H1 (cell line): ENCODE measurements around the gene INHBC. TPM values are rescaled to one million over a fixed set of nuclear protein-coding genes. Genes with fewer than 3 reads are reported as not detected.

Source experiments
- CTCF ChIA-PET: fragments of 300-600 bp; sonication (Branson Sonifier 250); formaldehyde crosslinking; loops from one replicate; lab custom pipeline; 2021; ENCODE audit not compliant: partially characterized antibody; lab: Charles Lee
- POLR2A ChIA-PET: fragments of 300-600 bp; sonication (Branson Sonifier 250); formaldehyde crosslinking; loops from one replicate; lab custom pipeline; 2021; ENCODE audit warnings: inconsistent platforms; ENCODE audit not compliant: partially characterized antibody; lab: Charles Lee
- DNase-seq, 2 experiments: peaks; one replicate each; pipeline versions ENCODE4 v3.0.0 to v3.0.0-alpha.2; 2010 to 2022; ENCODE audit warnings: low spot score in 2 of 2, low read depth in 1 of 2, mixed read lengths in 1 of 2
- FAIRE-seq: peaks from 2 replicates; lab custom pipeline; 2011; peaks lifted over from hg19 to GRCh38; lab: Jason Lieb, UNC
- H2AFZ ChIP-seq: 2 replicates; pipeline ENCODE4 v1.8.1; 2012; ENCODE audit warnings: low read length, inconsistent platforms
- H2AK5ac ChIP-seq: 2 replicates; pipeline ENCODE4 v1.6.1; 2013; ENCODE audit warnings: low read depth, low read length
- H2BK120ac ChIP-seq: replicated peaks from 2 replicates; pipeline ENCODE3; 2013; ENCODE audit warnings: low read depth, low read length, inconsistent platforms
- H2BK12ac ChIP-seq: 2 replicates; pipeline ENCODE4 v1.6.1; 2013; ENCODE audit warnings: low read depth, low read length
- H2BK15ac ChIP-seq: 2 replicates; pipeline ENCODE4 v1.6.1; 2013; ENCODE audit warnings: low read length
- H2BK20ac ChIP-seq: 2 replicates; pipeline ENCODE4 v1.6.1; 2013; ENCODE audit warnings: low read length
- H2BK5ac ChIP-seq: 2 replicates; pipeline ENCODE4 v1.6.1; 2013; ENCODE audit warnings: low read depth, low read length
- H3K14ac ChIP-seq: 2 replicates; pipeline ENCODE4 v1.6.1; 2013; ENCODE audit warnings: inconsistent platforms; ENCODE audit not compliant: insufficient read length
- H3K18ac ChIP-seq: 2 replicates; pipeline ENCODE4 v1.6.1; 2013; ENCODE audit warnings: low read length; ENCODE audit errors: extremely low read depth
- H3K23ac ChIP-seq: 2 replicates; pipeline ENCODE4 v1.6.1; 2013; ENCODE audit warnings: inconsistent platforms; ENCODE audit not compliant: insufficient read length
- H3K23me2 ChIP-seq: 2 replicates; pipeline ENCODE4 v1.6.1; 2013; ENCODE audit warnings: low read depth, low read length
- H3K27ac ChIP-seq: 2 replicates; pipeline ENCODE4 v1.6.1; 2011; ENCODE audit warnings: low read depth, low read length, inconsistent platforms
- H3K27me3 ChIP-seq, 4 experiments: replicated peaks in 1 of 4; 1 replicate in 1 of 4; 2 replicates in 3 of 4; pipeline versions ENCODE4 v1.6.1 to v1.8.1; 2011 to 2013; ENCODE audit warnings: low read length in 3 of 4, mild to moderate bottlenecking in 3 of 4, inconsistent platforms in 2 of 4, mixed read lengths in 2 of 4, moderate library complexity in 1 of 4; ENCODE audit not compliant: control insufficient read depth in 3 of 4, insufficient read depth in 3 of 4; ENCODE audit errors: extremely low read depth in 1 of 4
- H3K36me3 ChIP-seq, 4 experiments: 2 replicates each; pipeline versions ENCODE4 v1.6.1 to v1.8.1; 2011 to 2013; ENCODE audit warnings: mild to moderate bottlenecking in 4 of 4, low read length in 3 of 4, moderate library complexity in 2 of 4, control low read depth in 1 of 4, inconsistent platforms in 1 of 4; ENCODE audit not compliant: insufficient read depth in 4 of 4, control insufficient read depth in 2 of 4
- H3K4ac ChIP-seq: replicated peaks from 2 replicates; pipeline ENCODE3; 2013; ENCODE audit warnings: low read length, low read depth, mixed read lengths, inconsistent platforms; ENCODE audit not compliant: insufficient read length
- H3K4me1 ChIP-seq, 4 experiments: replicated peaks in 1 of 4; 1 replicate in 1 of 4; 2 replicates in 3 of 4; pipeline versions ENCODE4 v1.6.1 to v1.8.1; 2011 to 2013; ENCODE audit warnings: low read length in 3 of 4, inconsistent platforms in 2 of 4, mixed read lengths in 1 of 4; ENCODE audit not compliant: insufficient read depth in 4 of 4, control insufficient read depth in 3 of 4
- H3K4me2 ChIP-seq, 2 experiments: 2 replicates each; pipeline versions ENCODE4 v1.6.1 to v1.8.1; 2011 to 2013; ENCODE audit warnings: low read depth in 2 of 2, low read length in 2 of 2, control low read depth in 1 of 2, inconsistent platforms in 1 of 2, mild to moderate bottlenecking in 1 of 2; ENCODE audit not compliant: insufficient read depth in 1 of 2
- H3K4me3 ChIP-seq, 4 experiments: fragments of 200-600, 300-600 bp in 1 of 4; sonication (generic), shearing (Covaris generic), sonication (Bioruptor Twin) in 1 of 4; 2 replicates each; pipeline versions ENCODE4 v1.5.1 to v1.8.1; 2011 to 2016; ENCODE audit warnings: low read length in 4 of 4, low read depth in 3 of 4, control low read depth in 2 of 4, inconsistent platforms in 2 of 4, mild to moderate bottlenecking in 2 of 4, mixed read lengths in 1 of 4, moderate library complexity in 1 of 4; ENCODE audit not compliant: insufficient read depth in 2 of 4; ENCODE audit errors: extremely low read depth in 1 of 4
- H3K56ac ChIP-seq: replicated peaks from 2 replicates; pipeline ENCODE3; 2013; ENCODE audit warnings: low read depth, mild to moderate bottlenecking, mixed read lengths, low read length, inconsistent platforms; ENCODE audit not compliant: insufficient read length
- H3K79me1 ChIP-seq: 2 replicates; pipeline ENCODE4 v1.6.1; 2013; ENCODE audit warnings: low read depth, low read length, control low read depth
- H3K79me2 ChIP-seq, 2 experiments: 2 replicates each; pipeline versions ENCODE4 v1.6.1 to v1.8.1; 2012 to 2013; ENCODE audit warnings: low read length in 2 of 2, mild to moderate bottlenecking in 2 of 2, inconsistent platforms in 1 of 2; ENCODE audit not compliant: insufficient read depth in 2 of 2, control insufficient read depth in 1 of 2
- H3K9ac ChIP-seq, 4 experiments: replicated peaks in 1 of 4; 1 replicate in 1 of 4; 2 replicates in 3 of 4; pipeline versions ENCODE4 v1.6.1 to v1.8.1; 2011 to 2013; ENCODE audit warnings: low read depth in 3 of 4, low read length in 3 of 4, control low read depth in 2 of 4, mild to moderate bottlenecking in 2 of 4, moderate library complexity in 2 of 4, inconsistent platforms in 1 of 4; ENCODE audit errors: extremely low read depth in 1 of 4
- H3K9me3 ChIP-seq, 2 experiments: 2 replicates each; pipeline versions ENCODE4 v1.6.1 to v1.8.1; 2012 to 2013; ENCODE audit warnings: mild to moderate bottlenecking in 2 of 2, moderate library complexity in 2 of 2, control low read depth in 1 of 2, inconsistent platforms in 1 of 2, low read depth in 1 of 2, low read length in 1 of 2, mixed read lengths in 1 of 2; ENCODE audit not compliant: insufficient read depth in 2 of 2
- H4K20me1 ChIP-seq, 2 experiments: replicated peaks in 1 of 2; 2 replicates each; pipeline versions ENCODE3 to v1.8.1; 2011 to 2013; ENCODE audit warnings: inconsistent platforms in 2 of 2, low read length in 2 of 2, mild to moderate bottlenecking in 1 of 2; ENCODE audit not compliant: insufficient read depth in 2 of 2, control insufficient read depth in 1 of 2
- H4K5ac ChIP-seq: 2 replicates; pipeline ENCODE4 v1.6.1; 2013; ENCODE audit warnings: low read length, low read depth, mixed read lengths, inconsistent platforms; ENCODE audit not compliant: insufficient read length
- H4K8ac ChIP-seq: 2 replicates; pipeline ENCODE4 v1.8.0; 2013; ENCODE audit warnings: mild to moderate bottlenecking, moderate library complexity, low read length, inconsistent platforms; ENCODE audit not compliant: insufficient read depth; ENCODE audit errors: extremely low read depth
- H4K91ac ChIP-seq: replicated peaks from 2 replicates; pipeline ENCODE3; 2013; ENCODE audit warnings: low read length, mixed read lengths, inconsistent platforms; ENCODE audit not compliant: insufficient read length
- ASH2L ChIP-seq: fragments of 200-600, 300-600 bp; sonication (generic); IDR thresholded peaks from one replicate; pipeline ENCODE4 v1.7.1; 2017; ENCODE audit warnings: low read length
- CEBPB ChIP-seq: IDR thresholded peaks from 2 replicates; pipeline ENCODE4 v1.6.1; 2012; ENCODE audit warnings: low read depth, low read length
- CHD1 ChIP-seq: IDR thresholded peaks from 2 replicates; pipeline ENCODE4 v1.6.1; 2012; ENCODE audit warnings: low read depth, low read length, improper control_type of control experiment
- EZH2 ChIP-seq: fragments of 200-600 bp; sonication (generic); IDR thresholded peaks from 2 replicates; pipeline ENCODE4 v1.7.1; 2012; ENCODE audit warnings: low read depth, mild to moderate bottlenecking, moderate library complexity, low read length, inconsistent platforms; ENCODE audit not compliant: severe bottlenecking
- GABPA ChIP-seq: IDR thresholded peaks from 2 replicates; pipeline ENCODE4 v1.6.1; 2011; ENCODE audit warnings: mild to moderate bottlenecking, low read length, moderate library complexity, borderline replicate concordance; ENCODE audit not compliant: insufficient read depth
- GTF2F1 ChIP-seq: IDR thresholded peaks from 2 replicates; pipeline ENCODE4 v1.6.1; 2012; ENCODE audit warnings: low read depth, low read length, improper control_type of control experiment, borderline replicate concordance
- HDAC2 ChIP-seq, 2 experiments: fragments of 300-600 bp in 1 of 2; sonication (generic) in 1 of 2; IDR thresholded peaks; 2 replicates each; pipeline ENCODE4 v1.6.1; 2011 to 2012; ENCODE audit warnings: low read depth in 2 of 2, low read length in 2 of 2, mild to moderate bottlenecking in 2 of 2, moderate library complexity in 2 of 2, borderline replicate concordance in 1 of 2, inconsistent platforms in 1 of 2
- NANOG ChIP-seq: IDR thresholded peaks from 2 replicates; pipeline ENCODE4 v1.6.1; 2011; ENCODE audit warnings: low read length, low read depth, mild to moderate bottlenecking, inconsistent platforms; ENCODE audit not compliant: insufficient read depth, poor library complexity, severe bottlenecking
- PHF8 ChIP-seq: fragments of 200-600 bp; sonication (generic); conservative IDR thresholded peaks from 2 replicates; pipeline ENCODE4 v1.7.1; 2012; ENCODE audit warnings: low read depth, mild to moderate bottlenecking, inconsistent platforms, low read length, moderate library complexity
- POLR2AphosphoS5 ChIP-seq: IDR thresholded peaks from 2 replicates; pipeline ENCODE4 v1.6.1; 2011; ENCODE audit warnings: low read depth, low read length
- POU5F1 ChIP-seq: IDR thresholded peaks from 2 replicates; pipeline ENCODE4 v1.6.1; 2011; ENCODE audit warnings: low read depth, mild to moderate bottlenecking, low read length, moderate library complexity
- RBBP5 ChIP-seq: IDR thresholded peaks from 2 replicates; pipeline ENCODE4 v1.7.1; 2012; ENCODE audit warnings: low read depth, mild to moderate bottlenecking, inconsistent platforms, low read length, moderate library complexity, borderline replicate concordance
- RXRA ChIP-seq: IDR thresholded peaks from 2 replicates; pipeline ENCODE4 v1.6.1; 2011; ENCODE audit warnings: low read depth, mild to moderate bottlenecking, low read length, moderate library complexity; ENCODE audit not compliant: insufficient read depth
- SIRT6 ChIP-seq: IDR thresholded peaks from one replicate; pipeline ENCODE4 v1.7.1; 2012; ENCODE audit warnings: low read length, inconsistent platforms
- SP4 ChIP-seq: IDR thresholded peaks from 2 replicates; pipeline ENCODE4 v1.6.1; 2012; ENCODE audit warnings: low read length, inconsistent platforms
- WGBS, 2 experiments: shearing (Covaris generic) in 1 of 2; methylation state at CpG; one replicate each; pipeline versions ENCODE4 v1.1.6 to v1.1.7; 2013 to 2015; ENCODE audit warnings: low lambda C conversion rate in 2 of 2, mixed read lengths in 2 of 2, inconsistent platforms in 1 of 2, low coverage in 1 of 2, missing lambda C conversion rate in 1 of 2; ENCODE audit not compliant: insufficient replicate concordance in 2 of 2, insufficient coverage in 1 of 2, insufficient read length in 1 of 2; ENCODE audit errors: extremely low coverage in 1 of 2, missing lambda C conversion rate in 1 of 2; 5-methylcytosine and 5-hydroxymethylcytosine counted together
- polyA plus RNA-seq, 7 experiments: library from polyadenylated mRNA; depleted of rRNA in 3 of 7; stranded (reverse) in 5 of 7; unstranded in 2 of 7; fragments of >200 nt in 5 of 7; fragments of 200-250 nt in 2 of 7; gene quantifications; 1 replicate in 5 of 7; 2 replicates in 1 of 7; 4 replicates in 1 of 7; pipeline versions ENCODE4 v1.2.1 to v1.2.3, GENCODE V29; 2011 to 2013; ENCODE audit warnings: missing spikeins in 2 of 7, mixed read lengths in 2 of 7
- total RNA-seq: library from RNA; stranded (reverse); fragmentation: NEBNext Ultra II Directional; extraction: Animal tissue kit (Norgen Biotek cat#: 25700); gene quantifications from 2 replicates; pipeline ENCODE4 v1.2.1, GENCODE V29; 2021

INHBC gene
- total and polyA plus RNA-seq, 2 of the 8 experiments (the other 6 are each of a cell fraction or from before 2014, with no cell fraction given): 0.15 TPM; not detected in 1

GRCh38 chr12:57389033-57389432 lies 45.6 kb upstream of the INHBC start:
- peaks cover 0 to 5% (median 0%) of the 10 kb centered on the region in 4 experiments; a peak in 1 of 7 replicates for H3K4me1 ChIP-seq
- no peaks in the 10 kb centered on the region for H3K79me1 ChIP-seq
- no peak overlapping the region for H2BK120ac ChIP-seq
- no peak overlapping the region for H4K91ac ChIP-seq
- H2BK20ac ChIP-seq: no peak overlapping the region
- H3K9ac ChIP-seq: no peak overlapping the region
- 84% methylated on average over 3 of the region's 3 CpGs; no CpG with 5 or more reads in 1 of the 2 experiments for WGBS, 2 experiments
- POLR2A ChIA-PET: interaction anchor here (0.9 to 1.6 kb wide), 2 partner anchors 37 to 41 kb away, joined by 3 to 6 read pairs; no protein-coding TSS in a partner anchor
- no peak overlapping the region for H3K18ac ChIP-seq
- H4K8ac ChIP-seq: no peak overlapping the region
- H4K20me1 ChIP-seq: peaks cover 0 to 1% of the 10 kb centered on the region in 2 experiments
- no peak overlapping the region for H3K23ac ChIP-seq
- H2BK12ac ChIP-seq: no peak overlapping the region
- H2BK15ac ChIP-seq: no peak overlapping the region
- no peak for FAIRE-seq
- CTCF ChIA-PET: interaction anchor here (1.0 to 2.2 kb wide), 3 partner anchors 9 to 64 kb away, joined by 3 to 11 read pairs (median 3); no protein-coding TSS in a partner anchor
- no peak overlapping the region for H3K4me2 ChIP-seq
- no peak overlapping the region for H2AFZ ChIP-seq
- H3K23me2 ChIP-seq: no peaks in the 10 kb centered on the region
- H2AK5ac ChIP-seq: no peak overlapping the region
- no peak overlapping the region for H2BK5ac ChIP-seq
- no peak overlapping the region for H3K4me3 ChIP-seq
- H3K36me3 ChIP-seq: no peaks in the 10 kb centered on the region
- no peak overlapping the region for H3K4ac ChIP-seq
- no peak overlapping the region for H3K56ac ChIP-seq
- H3K79me2 ChIP-seq: no peaks in the 10 kb centered on the region
- no peak overlapping the region for H3K14ac ChIP-seq
- H4K5ac ChIP-seq: no peak overlapping the region
- no peaks in the 10 kb centered on the region for H3K27me3 ChIP-seq
- no peaks in the 10 kb centered on the region for H3K9me3 ChIP-seq
- H3K27ac ChIP-seq: no peak overlapping the region
- DNase-seq: no peak
- no peak for TF ChIP-seq HDAC2 (IDR thresholded peaks at IDR 0.05; ENCODE audit: borderline replicate concordance in 1 of 2, low read depth in 2 of 2, low read length in 2 of 2)
- no peak for TF ChIP-seq SIRT6
- no peak for TF ChIP-seq POLR2AphosphoS5
- no peak for TF ChIP-seq SP4
- no peak for TF ChIP-seq RBBP5
- TF ChIP-seq POU5F1: no peak
- no peak for TF ChIP-seq CEBPB
- TF ChIP-seq GTF2F1: no peak
- no peak for TF ChIP-seq NANOG
- TF ChIP-seq PHF8: no peak
- no peak for TF ChIP-seq ASH2L
- TF ChIP-seq GABPA: no peak
- TF ChIP-seq CHD1: no peak
- TF ChIP-seq EZH2: no peak
- no peak for TF ChIP-seq RXRA
